GM18526 (cell line): ENCODE results near the gene SARNP.

Experiments used
- POLR2A ChIP-seq: IDR thresholded peaks from 3 replicates; pipeline ENCODE4 v1.6.1; 2011; ENCODE audit not compliant: insufficient read length; ENCODE audit errors: extremely low read depth

The SARNP gene

GRCh38 chr12:55724226-55724939, 93.1 kb downstream of the SARNP start:
- TF ChIP-seq POLR2A = no peak

- no peak for TF ChIP-seq POLR2A
Measured at GRCh38 chr12:55723516-55724225, 93.9 kb downstream of the SARNP start.

- no peak for TF ChIP-seq POLR2A
Measured at GRCh38 chr12:55722948-55723347, 94.6 kb downstream of the SARNP start.

GRCh38 chr12:55721601-55722213, 95.8 kb downstream of the SARNP start:
- TF ChIP-seq POLR2A = no peak

DNA sequence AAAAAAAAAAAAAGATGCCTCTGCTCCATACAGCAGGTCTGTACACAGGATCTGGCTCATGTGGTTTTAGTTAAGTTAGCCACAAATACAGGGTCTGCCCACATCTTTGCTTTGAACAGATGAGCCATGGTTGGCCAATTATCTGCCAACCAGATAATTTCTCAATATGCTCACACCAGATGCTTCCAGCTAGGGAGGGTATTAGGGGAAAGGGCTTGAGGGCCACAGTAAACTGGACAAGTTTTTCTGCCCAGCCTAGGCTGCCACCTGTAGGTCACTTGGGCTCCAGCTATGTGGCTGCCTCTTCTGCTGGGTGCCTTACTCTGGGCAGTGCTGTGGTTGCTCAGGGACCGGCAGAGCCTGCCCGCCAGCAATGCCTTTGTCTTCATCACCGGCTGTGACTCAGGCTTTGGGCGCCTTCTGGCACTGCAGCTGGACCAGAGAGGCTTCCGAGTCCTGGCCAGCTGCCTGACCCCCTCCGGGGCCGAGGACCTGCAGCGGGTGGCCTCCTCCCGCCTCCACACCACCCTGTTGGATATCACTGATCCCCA, 96.6 kb downstream of the SARNP start:
- no peak for TF ChIP-seq POLR2A

DNA sequence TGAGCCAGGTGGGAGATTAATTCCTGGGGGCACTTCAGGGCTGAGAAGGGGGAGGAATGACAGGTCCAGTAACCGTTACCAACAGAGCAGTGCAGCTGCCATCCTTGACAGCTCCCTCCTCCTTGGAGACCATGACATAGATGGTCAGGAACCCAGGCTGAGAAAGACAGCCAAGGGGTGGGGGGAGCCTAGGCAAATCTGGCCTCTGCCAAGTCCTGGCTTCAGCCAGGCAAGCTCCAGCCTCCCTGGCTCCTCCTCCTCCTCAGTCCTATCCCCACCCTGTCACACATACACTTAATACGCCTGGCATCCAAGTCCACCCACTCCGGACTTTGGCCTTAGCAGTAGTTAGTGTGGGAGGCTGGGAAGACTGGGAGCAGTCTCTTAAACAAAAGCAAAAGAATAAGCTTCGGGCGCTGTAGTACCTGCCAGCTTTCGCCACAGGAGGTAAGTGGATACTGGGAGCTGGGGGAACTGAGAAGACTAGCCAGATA, 97.4 kb downstream of the SARNP start, which contains the start of gene RDH5:
Gene RDH5 (plus strand): TSS at position 323 of the 494 bp plus-strand sequence. CDS start 792 bp downstream, outside the sequence.
- no peak for TF ChIP-seq POLR2A

GRCh38 chr12:55719371-55719770, 98.2 kb downstream of the SARNP start:
- no peak for TF ChIP-seq POLR2A

- TF ChIP-seq POLR2A = no peak
Measured at GRCh38 chr12:55718624-55719275, 98.8 kb downstream of the SARNP start.

DNA sequence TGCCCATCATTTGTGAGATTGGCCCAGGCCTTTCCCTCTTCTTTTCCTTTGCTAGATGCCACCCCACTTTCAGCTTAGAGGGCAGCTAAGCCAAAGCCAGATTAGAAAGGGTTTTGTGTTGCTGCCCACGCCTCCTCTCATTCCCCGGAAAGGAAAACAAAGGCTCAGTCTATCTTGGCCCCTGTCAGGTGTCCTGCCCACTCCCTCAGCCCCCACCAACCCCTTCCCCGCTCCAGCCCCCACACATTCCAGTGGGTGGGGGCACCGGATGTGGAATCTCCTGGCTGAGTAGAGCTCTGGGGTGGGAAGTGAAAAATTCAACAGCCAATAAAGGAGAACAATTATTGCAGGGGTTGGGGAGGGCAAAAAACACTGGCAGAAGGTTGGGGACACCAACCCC, 99.5 kb downstream of the SARNP start:
- TF ChIP-seq POLR2A = no peak

- no peak for TF ChIP-seq POLR2A
Measured at GRCh38 chr12:55717011-55718007, 100.2 kb downstream of the SARNP start.

DNA sequence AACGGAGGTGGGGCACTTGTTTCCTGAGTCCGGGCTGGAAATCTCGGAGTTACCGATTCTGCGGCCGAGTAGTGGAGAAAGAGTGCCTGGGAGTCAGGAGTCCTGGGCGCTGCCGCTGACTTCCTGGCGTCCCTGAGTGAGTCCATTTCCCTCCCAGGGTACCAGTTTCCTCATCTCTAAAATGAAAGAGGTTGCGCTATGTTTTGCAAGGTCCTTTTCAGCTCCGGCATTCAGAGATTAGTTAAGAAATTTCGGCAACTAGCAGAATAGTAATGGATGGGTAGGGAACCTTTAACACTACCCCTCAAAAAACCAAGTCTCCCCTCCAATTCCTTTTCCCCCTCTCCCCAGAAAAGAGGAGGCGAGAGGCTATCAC, 101.0 kb downstream of the SARNP start:
- TF ChIP-seq POLR2A = peak; percentile 12

- TF ChIP-seq POLR2A = peak; percentile 74
Measured at GRCh38 chr12:55715833-55716581, 101.5 kb downstream of the SARNP start, which contains the start of gene BLOC1S1. Gene BLOC1S1 (plus strand): TSS chr12:55716046. CDS start chr12:55716052, 6 bp downstream.

DNA sequence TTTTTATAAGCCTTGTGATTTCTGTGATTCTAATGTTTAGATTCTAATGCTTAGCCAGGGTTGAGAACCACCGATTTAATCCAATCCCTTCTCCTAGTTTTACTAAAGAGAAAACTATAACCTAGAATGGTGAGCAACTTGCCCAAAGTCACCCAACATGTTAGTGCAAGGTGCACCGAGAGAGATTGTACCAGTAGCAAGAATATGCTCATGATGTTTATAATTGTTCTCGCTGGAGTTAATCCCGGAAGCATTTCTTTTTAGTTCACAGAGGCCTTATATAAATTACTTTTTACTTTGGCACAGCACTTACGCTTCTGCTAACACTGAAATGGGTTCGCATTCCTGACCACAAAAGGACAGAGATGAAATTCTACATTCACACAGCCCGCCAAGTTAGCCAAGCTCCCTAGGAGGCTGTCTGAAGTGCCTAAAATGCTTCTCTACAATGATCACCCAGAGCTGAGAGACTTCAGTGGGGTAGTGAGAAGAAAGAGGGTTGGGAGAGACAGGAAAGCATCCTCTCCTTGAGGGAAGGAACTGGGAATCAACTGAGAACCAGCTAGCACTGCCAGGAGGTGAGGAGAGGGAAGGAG, 102.3 kb downstream of the SARNP start:
- TF ChIP-seq POLR2A = no peak
